GM23248 (cell line): ENCODE measurements around the gene GAS2. TPM values are rescaled to one million over a fixed set of nuclear protein-coding genes. Genes with fewer than 3 reads are reported as not detected.
"Not testable (repeated sequence)": the region's sequence is repeated elsewhere in the genome, so short reads cannot be mapped to it uniquely, and the experiment has no call there.

ENCODE experiments used
- DNase-seq: peaks from one replicate; pipeline ENCODE4 v3.0.0-alpha.2; 2015
- H2AFZ ChIP-seq: fragments of 200-600 bp; sonication (generic); 2 replicates; pipeline ENCODE4 v1.6.1; 2016; ENCODE audit warnings: antibody characterized with exemption
- H3F3A ChIP-seq: fragments of 200-600 bp; sonication (generic); 2 replicates; pipeline ENCODE4 v1.6.1; 2016; ENCODE audit warnings: mild to moderate bottlenecking, antibody characterized with exemption, mixed run types; ENCODE audit not compliant: insufficient read depth
- H3K27ac ChIP-seq: fragments of 200-600 bp; sonication (generic); 2 replicates; pipeline ENCODE4 v1.5.1; 2016; ENCODE audit warnings: mild to moderate bottlenecking
- H3K27me3 ChIP-seq: fragments of 200-600 bp; sonication (generic); replicated peaks from 2 replicates; pipeline ENCODE4 v1.6.1; 2016; ENCODE audit warnings: mild to moderate bottlenecking; ENCODE audit not compliant: insufficient read depth
- H3K36me3 ChIP-seq: fragments of 200-600 bp; sonication (generic); 2 replicates; pipeline ENCODE4 v1.6.1; 2016; ENCODE audit warnings: low read depth, mild to moderate bottlenecking
- H3K4me1 ChIP-seq: fragments of 200-600 bp; sonication (generic); 2 replicates; pipeline ENCODE4 v1.6.1; 2016; ENCODE audit warnings: mild to moderate bottlenecking; ENCODE audit not compliant: insufficient read depth
- H3K4me2 ChIP-seq: fragments of 200-600 bp; sonication (generic); one replicate; pipeline ENCODE4 v1.6.1; 2016; ENCODE audit warnings: mild to moderate bottlenecking; ENCODE audit not compliant: unreplicated experiment
- H3K4me3 ChIP-seq: fragments of 200-600 bp; sonication (generic); 2 replicates; pipeline ENCODE4 v1.5.1; 2016; ENCODE audit warnings: mild to moderate bottlenecking
- H3K79me2 ChIP-seq: fragments of 200-600 bp; sonication (generic); 2 replicates; pipeline ENCODE4 v1.6.1; 2016; ENCODE audit warnings: mild to moderate bottlenecking; ENCODE audit not compliant: insufficient read depth
- H3K9ac ChIP-seq: fragments of 200-600 bp; sonication (generic); 2 replicates; pipeline ENCODE4 v1.6.1; 2016; ENCODE audit warnings: mild to moderate bottlenecking
- H3K9me2 ChIP-seq: fragments of 200-600 bp; sonication (generic); 2 replicates; pipeline ENCODE4 v1.6.1; 2016; ENCODE audit warnings: mixed run types, mild to moderate bottlenecking, moderate library complexity; ENCODE audit not compliant: insufficient read depth
- H3K9me3 ChIP-seq: fragments of 200-600 bp; sonication (generic); one replicate; pipeline ENCODE4 v1.6.1; 2017; ENCODE audit warnings: low read depth
- H4K20me1 ChIP-seq: fragments of 200-600 bp; sonication (generic); 2 replicates; pipeline ENCODE4 v1.6.0; 2016; ENCODE audit not compliant: insufficient read depth
- EZH2 ChIP-seq: fragments of 200-600 bp; sonication (generic); IDR thresholded peaks from 2 replicates; pipeline ENCODE4 v1.6.1; 2018; ENCODE audit warnings: antibody characterized with exemption, mild to moderate bottlenecking; ENCODE audit not compliant: insufficient read depth, poor library complexity, severe bottlenecking
- EZH2phosphoT487 ChIP-seq: fragments of 200-600 bp; sonication (generic); IDR thresholded peaks from 2 replicates; pipeline ENCODE4 v1.6.1; 2018; ENCODE audit warnings: antibody characterized with exemption, moderate library complexity, mild to moderate bottlenecking, low read depth; ENCODE audit not compliant: insufficient read depth
- WGBS, 2 experiments: methylation state at CpG; one replicate each; pipeline ENCODE4 v1.1.6; 2015 to 2017; ENCODE audit warnings: low lambda C conversion rate in 2 of 2, low coverage in 1 of 2; ENCODE audit errors: missing lambda C conversion rate in 2 of 2; 5-methylcytosine and 5-hydroxymethylcytosine counted together
- in situ Hi-C: fragments of 300-500 bp; cut with MboI; formaldehyde crosslinking; loops from 2 replicates; pipeline ENCODE4 v1.15.0; 2020
- polyA plus RNA-seq: library from polyadenylated mRNA; unstranded; fragments of >200 nt; fragmentation: Nextera tagmentation; extraction: Ambion mirVana; gene quantifications from 2 replicates; pipeline ENCODE4 v1.2.1, GENCODE V29; 2016
- total RNA-seq: library from RNA; depleted of rRNA; stranded (reverse); fragments of >200 nt; shearing (Covaris generic); gene quantifications from 2 replicates; pipeline ENCODE4 v1.2.3, GENCODE V29; 2014

Gene GAS2
- total and polyA plus RNA-seq, 2 experiments from 2014 or later: 0.63 to 1.2 TPM

DNA sequence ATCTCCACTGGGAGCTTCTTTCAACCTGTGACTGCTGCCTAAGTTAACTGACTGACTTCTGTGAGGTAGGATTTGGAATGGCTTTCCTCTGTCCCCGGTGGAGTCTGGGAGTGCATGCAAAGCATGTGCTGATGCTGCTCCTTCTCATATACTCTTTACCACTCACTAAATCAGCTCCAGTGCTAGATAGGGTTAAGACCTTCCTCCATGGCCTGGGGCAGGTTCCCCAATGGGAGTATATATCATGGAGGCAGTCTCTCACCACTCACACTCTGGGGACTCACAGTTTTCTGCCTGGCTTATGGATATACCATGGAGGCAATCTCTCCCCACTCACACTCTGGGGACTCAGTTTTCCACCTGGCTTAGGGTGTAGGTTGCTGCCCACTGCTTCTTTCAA is 30.7 kb upstream of the GAS2 start:
- H3K27me3 ChIP-seq: no peaks in the 10 kb centered on the region; the same call in 1 of the 2 replicates
- 0% methylated on average over 1 of the region's 1 CpG for WGBS, 2 experiments
- in situ Hi-C loops: no loop called here
- no peaks in the 10 kb centered on the region for H3K36me3 ChIP-seq
- no peaks in the 10 kb centered on the region for H3K9me2 ChIP-seq
- H3K4me2 ChIP-seq: no peak overlapping the region
- no peak overlapping the region for H2AFZ ChIP-seq
- no peaks in the 10 kb centered on the region for H3K4me1 ChIP-seq
- no peaks in the 10 kb centered on the region for H3K79me2 ChIP-seq
- H3K27ac ChIP-seq: no peak overlapping the region
- no peak overlapping the region for H3K9ac ChIP-seq
- TF ChIP-seq EZH2phosphoT487 (no peak), EZH2 (no peak)
- H4K20me1 ChIP-seq: no peaks in the 10 kb centered on the region
- H3F3A ChIP-seq: no peaks in the 10 kb centered on the region
- H3K4me3 ChIP-seq: no peak overlapping the region
- DNase-seq: no peak
- no peaks in the 10 kb centered on the region for H3K9me3 ChIP-seq

- Histone ChIP-seq H3K9ac (no peak overlapping the region), H3K79me2 (no peaks in the 10 kb centered on the region), H4K20me1 (no peaks in the 10 kb centered on the region), H3K9me2 (no peaks in the 10 kb centered on the region), H3F3A (no peaks in the 10 kb centered on the region), H3K4me1 (no peaks in the 10 kb centered on the region), H3K4me3 (no peak overlapping the region), H3K36me3 (no peaks in the 10 kb centered on the region), H2AFZ (no peak overlapping the region), H3K27ac (no peak overlapping the region), H3K27me3 (no peaks in the 10 kb centered on the region), H3K9me3 (no peaks in the 10 kb centered on the region), H3K4me2 (no peak overlapping the region)
- in situ Hi-C loops: no loop called here
- 55 to 68% methylated on average over 2 of the region's 2 CpGs for WGBS, 2 experiments
- no peak for TF ChIP-seq EZH2
- no peak for TF ChIP-seq EZH2phosphoT487
- DNase-seq: no peak
Measured at GRCh38 chr11:22640862-22641261, 25.5 kb upstream of the GAS2 start.

DNA sequence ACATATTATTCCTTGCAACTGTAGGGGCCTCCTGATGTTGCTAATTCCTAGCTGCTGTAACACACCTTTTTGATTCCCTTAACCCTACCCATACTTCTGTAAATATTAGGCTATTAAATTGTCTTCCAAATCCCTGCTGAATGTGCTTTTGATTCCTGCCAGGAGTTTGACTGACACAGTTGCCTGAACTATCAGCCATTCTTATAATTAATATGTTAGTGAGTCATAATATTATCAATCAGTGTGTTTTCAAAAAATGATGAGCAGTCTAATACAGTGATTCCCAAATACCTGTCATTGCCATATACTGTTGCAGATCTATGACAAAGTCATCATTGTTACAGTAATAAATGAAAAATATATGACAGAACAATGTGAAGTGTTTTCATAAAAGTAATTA is 24.9 kb upstream of the GAS2 start:
- TF ChIP-seq EZH2phosphoT487 (no peak), EZH2 (no peak)
- Histone ChIP-seq H2AFZ (no peak overlapping the region), H3K9me3 (no peaks in the 10 kb centered on the region), H3K4me3 (no peak overlapping the region), H3K4me1 (no peaks in the 10 kb centered on the region), H3K9ac (no peak overlapping the region), H3K27me3 (no peaks in the 10 kb centered on the region), H3K27ac (no peak overlapping the region), H3F3A (no peaks in the 10 kb centered on the region), H3K36me3 (no peaks in the 10 kb centered on the region), H4K20me1 (no peaks in the 10 kb centered on the region), H3K9me2 (no peaks in the 10 kb centered on the region), H3K4me2 (no peak overlapping the region), H3K79me2 (no peaks in the 10 kb centered on the region)
- DNase-seq: no peak
- in situ Hi-C loops: no loop called here

DNA sequence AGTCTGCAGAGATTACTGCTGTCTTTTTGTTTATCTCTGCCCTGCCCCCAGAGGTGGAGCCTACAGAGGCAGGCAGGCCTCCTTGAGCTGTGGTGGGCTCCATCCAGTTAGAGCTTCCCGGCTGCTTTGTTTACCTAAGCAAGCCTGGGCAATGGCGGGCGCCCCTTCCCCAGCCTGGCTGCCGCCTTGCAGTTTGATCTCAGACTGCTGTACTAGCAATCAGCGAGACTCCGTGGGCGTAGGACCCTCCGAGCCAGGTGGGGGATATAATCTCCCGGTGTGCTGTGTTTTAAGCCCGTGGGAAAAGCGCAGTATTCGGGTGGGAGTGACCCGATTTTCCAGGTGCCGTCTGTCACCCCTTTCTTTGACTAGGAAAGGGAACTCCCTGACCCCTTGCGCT is 14.1 kb upstream of the GAS2 start:
- H4K20me1 ChIP-seq, H3K9me3 ChIP-seq, H3F3A ChIP-seq, DNase-seq, H3K27me3 ChIP-seq, H3K9ac ChIP-seq, H3K27ac ChIP-seq, H3K4me2 ChIP-seq, H3K36me3 ChIP-seq, H3K9me2 ChIP-seq, H3K79me2 ChIP-seq, in situ Hi-C loops, H3K4me3 ChIP-seq, H3K4me1 ChIP-seq, H2AFZ ChIP-seq: not testable (repeated sequence)
- WGBS, 2 experiments: 68 to 72% methylated on average over 14 to 15 of the region's 15 CpGs

DNA sequence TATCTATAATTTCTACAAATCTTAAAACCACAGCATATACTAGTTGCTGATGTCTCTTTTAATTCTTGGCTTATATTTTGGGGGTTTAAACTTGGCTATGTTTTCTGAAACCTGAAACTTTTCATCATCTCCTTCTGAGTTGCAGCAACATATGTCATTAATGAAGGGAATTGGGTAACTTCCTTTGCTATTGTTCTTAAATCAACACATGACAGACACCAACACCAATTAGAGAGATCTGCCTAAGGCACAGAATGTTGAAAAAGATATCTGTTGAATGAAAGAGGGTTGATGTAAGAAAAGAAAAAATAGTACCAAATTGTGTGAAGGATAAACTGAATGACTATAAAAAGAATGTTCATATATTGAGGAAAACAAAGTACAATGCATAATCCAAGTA is 10.3 kb upstream of the GAS2 start:
- H3K4me1 ChIP-seq: no peaks in the 10 kb centered on the region
- no peak for DNase-seq
- no peak overlapping the region for H2AFZ ChIP-seq
- no peaks in the 10 kb centered on the region for H3K9me3 ChIP-seq
- no peak overlapping the region for H3K9ac ChIP-seq
- no peaks in the 10 kb centered on the region for H3K36me3 ChIP-seq
- H3F3A ChIP-seq: no peaks in the 10 kb centered on the region
- no peaks in the 10 kb centered on the region for H4K20me1 ChIP-seq
- in situ Hi-C loops: no loop called here
- H3K4me2 ChIP-seq: no peak overlapping the region
- no peaks in the 10 kb centered on the region for H3K9me2 ChIP-seq
- TF ChIP-seq EZH2: no peak
- TF ChIP-seq EZH2phosphoT487: no peak
- H3K79me2 ChIP-seq: no peaks in the 10 kb centered on the region
- H3K4me3 ChIP-seq: no peak overlapping the region
- no peaks in the 10 kb centered on the region for H3K27me3 ChIP-seq
- H3K27ac ChIP-seq: no peak overlapping the region
